Fibroblast of upper back skin (primary cell): ENCODE results near the gene JCAD.
A peak's percentile ranks its signal among the peaks of the same experiment; 100 is the strongest.
"Not testable (repeated sequence)": the region's sequence is repeated elsewhere in the genome, so short reads cannot be mapped to it uniquely, and the experiment has no call there.

Experiments used
- DNase-seq: peaks from one replicate; pipeline ENCODE4 v3.0.0-alpha.2; 2013

The JCAD gene

GRCh38 chr10:30019468-30019867 is 39.9 kb downstream of the JCAD start:
- no peak for DNase-seq

GRCh38 chr10:30018496-30018895 is 40.9 kb downstream of the JCAD start:
- peak; percentile 25 for DNase-seq

- DNase-seq: no peak
Measured at GRCh38 chr10:30017966-30018365, 41.4 kb downstream of the JCAD start.

- DNase-seq: peak; percentile 36
Measured at GRCh38 chr10:30017556-30017955, 41.8 kb downstream of the JCAD start.

- DNase-seq: peak; percentile 42
Measured at GRCh38 chr10:30014511-30014910, 44.9 kb downstream of the JCAD start.

GRCh38 chr10:30013757-30014156 is 45.6 kb downstream of the JCAD start:
- peak; percentile 76 for DNase-seq

GRCh38 chr10:30011956-30012647 is 47.3 kb downstream of the JCAD start:
- DNase-seq: no peak

- DNase-seq: no peak
Measured at GRCh38 chr10:30011396-30011795, 48.0 kb downstream of the JCAD start.

GRCh38 chr10:30007406-30007805 is 52.0 kb downstream of the JCAD start:
- no peak for DNase-seq

- no peak for DNase-seq
Measured at GRCh38 chr10:30006410-30006809, 53.0 kb downstream of the JCAD start.

GRCh38 chr10:30005116-30005515 is 54.3 kb downstream of the JCAD start:
- not testable (repeated sequence) for DNase-seq

GRCh38 chr10:30002426-30003266 is 56.7 kb downstream of the JCAD start:
- peak; percentile 64 for DNase-seq

GRCh38 chr10:30000802-30001571 is 58.4 kb downstream of the JCAD start:
- peak; percentile 93 for DNase-seq

- DNase-seq: peak; percentile 79
Measured at GRCh38 chr10:29998142-29998808, 61.1 kb downstream of the JCAD start.

- DNase-seq: peak; percentile 41
Measured at GRCh38 chr10:29994811-29995210, 64.6 kb downstream of the JCAD start.

GRCh38 chr10:29993319-29993915 is 66.0 kb downstream of the JCAD start:
- peak; percentile 16 for DNase-seq

GRCh38 chr10:29992914-29993313 is 66.5 kb downstream of the JCAD start:
- DNase-seq: no peak

- DNase-seq: no peak
Measured at GRCh38 chr10:29991382-29991781, 68.0 kb downstream of the JCAD start.

- no peak for DNase-seq
Measured at GRCh38 chr10:29987471-29987870, 71.9 kb downstream of the JCAD start.

- no peak for DNase-seq
Measured at GRCh38 chr10:29982997-29983648, 76.3 kb downstream of the JCAD start.

- no peak for DNase-seq
Measured at GRCh38 chr10:29981510-29981909, 77.9 kb downstream of the JCAD start.

- no peak for DNase-seq
Measured at GRCh38 chr10:29980084-29980483, 79.3 kb downstream of the JCAD start.
